Measurements from ENCODE around the gene CLSTN3. TPM values are rescaled to one million over a fixed set of nuclear protein-coding genes. Genes with fewer than 3 reads are reported as not detected.

Gene CLSTN3
- polyA plus RNA-seq, 2 of the 4 experiments (the other 2 are of a cell fraction): 17.4 to 24.9 TPM

GRCh38 chr12:7203109-7203508 lies 72.9 kb downstream of the CLSTN3 start:
- ATAC-seq (no peak), DNase-seq (ENCODE audit: low read depth in 1 of 2, low spot score in 1 of 2) (no peak), FAIRE-seq (no peak)
- TF ChIP-seq CBX8 (IDR thresholded peaks at IDR 0.05) (no peak), RAD21 (conservative IDR thresholded peaks at IDR 0.05 in 1 of 2, IDR thresholded peaks at IDR 0.05 in 1 of 2) (no peak), MAZ (IDR thresholded peaks at IDR 0.05; ENCODE audit: borderline replicate concordance, low read depth, low read length) (no peak), MAFK (IDR thresholded peaks at IDR 0.05; ENCODE audit: partially characterized antibody) (no peak), ZFP36 (IDR thresholded peaks at IDR 0.05; ENCODE audit: borderline replicate concordance, partially characterized antibody) (no peak), TP53 (CRISPR knock-in tag; IDR thresholded peaks at IDR 0.05) (no peak), BHLHE40 (IDR thresholded peaks at IDR 0.05; ENCODE audit: low read depth, low read length) (no peak), ELK1 (IDR thresholded peaks at IDR 0.05; ENCODE audit: low read depth, low read length) (no peak), HOXA7 (CRISPR knock-in tag; IDR thresholded peaks at IDR 0.05) (no peak), KDM1A (IDR thresholded peaks at IDR 0.05; ENCODE audit: low read depth) (no peak), NFE2L2 (conservative IDR thresholded peaks at IDR 0.05; ENCODE audit: low read length) (no peak), NR3C1 (IDR thresholded peaks at IDR 0.05) (no peak)
- TF ChIP-seq, protein P1, sequence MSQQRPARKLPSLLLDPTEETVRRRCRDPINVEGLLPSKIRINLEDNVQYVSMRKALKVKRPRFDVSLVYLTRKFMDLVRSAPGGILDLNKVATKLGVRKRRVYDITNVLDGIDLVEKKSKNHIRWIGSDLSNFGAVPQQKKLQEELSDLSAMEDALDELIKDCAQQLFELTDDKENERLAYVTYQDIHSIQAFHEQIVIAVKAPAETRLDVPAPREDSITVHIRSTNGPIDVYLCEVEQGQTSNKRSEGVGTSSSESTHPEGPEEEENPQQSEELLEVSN (IDR thresholded peaks at IDR 0.05; ENCODE audit: borderline replicate concordance, low read depth): no peak
- TF ChIP-seq, protein P2, sequence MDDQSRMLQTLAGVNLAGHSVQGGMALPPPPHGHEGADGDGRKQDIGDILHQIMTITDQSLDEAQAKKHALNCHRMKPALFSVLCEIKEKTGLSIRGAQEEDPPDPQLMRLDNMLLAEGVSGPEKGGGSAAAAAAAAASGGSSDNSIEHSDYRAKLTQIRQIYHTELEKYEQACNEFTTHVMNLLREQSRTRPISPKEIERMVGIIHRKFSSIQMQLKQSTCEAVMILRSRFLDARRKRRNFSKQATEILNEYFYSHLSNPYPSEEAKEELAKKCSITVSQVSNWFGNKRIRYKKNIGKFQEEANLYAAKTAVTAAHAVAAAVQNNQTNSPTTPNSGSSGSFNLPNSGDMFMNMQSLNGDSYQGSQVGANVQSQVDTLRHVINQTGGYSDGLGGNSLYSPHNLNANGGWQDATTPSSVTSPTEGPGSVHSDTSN (IDR thresholded peaks at IDR 0.05): no peak
- TF ChIP-seq, protein P3, sequence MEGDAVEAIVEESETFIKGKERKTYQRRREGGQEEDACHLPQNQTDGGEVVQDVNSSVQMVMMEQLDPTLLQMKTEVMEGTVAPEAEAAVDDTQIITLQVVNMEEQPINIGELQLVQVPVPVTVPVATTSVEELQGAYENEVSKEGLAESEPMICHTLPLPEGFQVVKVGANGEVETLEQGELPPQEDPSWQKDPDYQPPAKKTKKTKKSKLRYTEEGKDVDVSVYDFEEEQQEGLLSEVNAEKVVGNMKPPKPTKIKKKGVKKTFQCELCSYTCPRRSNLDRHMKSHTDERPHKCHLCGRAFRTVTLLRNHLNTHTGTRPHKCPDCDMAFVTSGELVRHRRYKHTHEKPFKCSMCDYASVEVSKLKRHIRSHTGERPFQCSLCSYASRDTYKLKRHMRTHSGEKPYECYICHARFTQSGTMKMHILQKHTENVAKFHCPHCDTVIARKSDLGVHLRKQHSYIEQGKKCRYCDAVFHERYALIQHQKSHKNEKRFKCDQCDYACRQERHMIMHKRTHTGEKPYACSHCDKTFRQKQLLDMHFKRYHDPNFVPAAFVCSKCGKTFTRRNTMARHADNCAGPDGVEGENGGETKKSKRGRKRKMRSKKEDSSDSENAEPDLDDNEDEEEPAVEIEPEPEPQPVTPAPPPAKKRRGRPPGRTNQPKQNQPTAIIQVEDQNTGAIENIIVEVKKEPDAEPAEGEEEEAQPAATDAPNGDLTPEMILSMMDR (IDR thresholded peaks at IDR 0.05): no peak
- TF ChIP-seq, protein P4, sequence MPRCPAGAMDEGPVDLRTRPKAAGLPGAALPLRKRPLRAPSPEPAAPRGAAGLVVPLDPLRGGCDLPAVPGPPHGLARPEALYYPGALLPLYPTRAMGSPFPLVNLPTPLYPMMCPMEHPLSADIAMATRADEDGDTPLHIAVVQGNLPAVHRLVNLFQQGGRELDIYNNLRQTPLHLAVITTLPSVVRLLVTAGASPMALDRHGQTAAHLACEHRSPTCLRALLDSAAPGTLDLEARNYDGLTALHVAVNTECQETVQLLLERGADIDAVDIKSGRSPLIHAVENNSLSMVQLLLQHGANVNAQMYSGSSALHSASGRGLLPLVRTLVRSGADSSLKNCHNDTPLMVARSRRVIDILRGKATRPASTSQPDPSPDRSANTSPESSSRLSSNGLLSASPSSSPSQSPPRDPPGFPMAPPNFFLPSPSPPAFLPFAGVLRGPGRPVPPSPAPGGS (IDR thresholded peaks at IDR 0.05): no peak
- CTCF ChIA-PET: interaction anchor here (1.3 kb wide), 1 partner anchor 17 kb away, joined by 4 read pairs; no protein-coding TSS in a partner anchor
- no peaks in the 10 kb centered on the region for H3K4me1 ChIP-seq
- no peak overlapping the region for H3K4me3 ChIP-seq
- POLR2A ChIA-PET: no interaction called here
- no peaks in the 10 kb centered on the region for H3K9me3 ChIP-seq
- no peak overlapping the region for H3K4me2 ChIP-seq
- 85% methylated on average over 4 of the region's 4 CpGs for WGBS (ENCODE audit: missing lambda C conversion rate)
- no peak overlapping the region for H3K27ac ChIP-seq

DNA sequence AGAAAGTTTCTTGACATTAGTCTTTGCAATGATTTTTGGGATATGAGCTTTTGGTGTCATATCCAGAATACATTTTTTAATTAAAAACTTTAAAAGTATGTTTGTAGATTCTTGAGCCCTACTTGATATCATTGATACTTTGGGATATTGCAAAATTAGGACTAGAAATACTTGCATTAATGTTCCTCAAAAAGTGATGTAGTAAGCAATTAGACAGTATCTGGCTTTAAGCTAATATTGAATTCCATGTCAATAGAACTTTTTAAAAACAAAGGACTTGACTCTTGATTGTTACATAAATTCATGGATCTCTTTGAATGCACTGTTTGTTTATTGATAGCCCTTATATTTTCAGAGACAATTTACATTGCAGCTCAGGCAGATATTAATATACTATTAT lies 74.9 kb downstream of the CLSTN3 start:
- no peak for ATAC-seq
- POLR2A ChIA-PET: interaction anchor here (0.5 kb wide), 1 partner anchor 1325 kb away, joined by 4 read pairs; no protein-coding TSS in a partner anchor
- Histone ChIP-seq H3K9me3 (no peaks in the 10 kb centered on the region), H3K4me3 (no peak overlapping the region), H3K4me2 (no peak overlapping the region), H3K27ac (no peak overlapping the region), H3K4me1 (no peaks in the 10 kb centered on the region)
- DNase-seq (ENCODE audit: low read depth in 1 of 2, low spot score in 1 of 2): no peak
- peak; percentile 28 for FAIRE-seq
- TF ChIP-seq FOXS1 (CRISPR knock-in tag; IDR thresholded peaks at IDR 0.05): no peak
- TF ChIP-seq BHLHE40 (IDR thresholded peaks at IDR 0.05; ENCODE audit: low read depth, low read length): no peak
- no peak for TF ChIP-seq HMGXB4 (CRISPR knock-in tag; IDR thresholded peaks at IDR 0.05; ENCODE audit: borderline replicate concordance)
- no peak for TF ChIP-seq EHF (CRISPR knock-in tag; IDR thresholded peaks at IDR 0.05)
- TF ChIP-seq MAFK (IDR thresholded peaks at IDR 0.05; ENCODE audit: partially characterized antibody): peak; percentile 50
- TF ChIP-seq SMC3 (IDR thresholded peaks at IDR 0.05): no peak
- TF ChIP-seq ZNF302 (CRISPR knock-in tag; IDR thresholded peaks at IDR 0.05): no peak
- CTCF ChIA-PET: interaction anchor here (1.2 to 1.5 kb wide), 2 partner anchors 11 to 15 kb away, joined by 3 to 5 read pairs; no protein-coding TSS in a partner anchor
